GM18517 (cell line): ENCODE measurements around the gene PARP15.

ENCODE experiments used
- ATAC-seq: cut with Tn5 transposase; IDR thresholded peaks from one replicate; pipeline ENCODE4 v1.9.1; 2021; ENCODE audit warnings: mild to moderate bottlenecking, moderate library complexity; ENCODE audit not compliant: unreplicated experiment

PARP15 gene

DNA sequence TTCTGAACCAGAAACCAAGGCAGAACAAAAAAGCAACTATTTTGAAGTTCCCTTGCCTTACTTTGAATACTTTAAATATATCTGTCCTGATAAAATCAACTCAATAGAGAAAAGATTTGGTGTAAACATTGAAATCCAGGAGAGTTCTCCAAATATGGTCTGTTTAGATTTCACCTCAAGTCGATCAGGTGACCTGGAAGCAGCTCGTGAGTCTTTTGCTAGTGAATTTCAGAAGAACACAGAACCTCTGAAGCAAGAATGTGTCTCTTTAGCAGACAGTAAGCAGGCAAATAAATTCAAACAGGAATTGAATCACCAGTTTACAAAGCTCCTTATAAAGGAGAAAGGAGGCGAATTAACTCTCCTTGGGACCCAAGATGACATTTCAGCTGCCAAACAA lies 8.7 kb upstream of the PARP15 start:
- no peak for ATAC-seq

DNA sequence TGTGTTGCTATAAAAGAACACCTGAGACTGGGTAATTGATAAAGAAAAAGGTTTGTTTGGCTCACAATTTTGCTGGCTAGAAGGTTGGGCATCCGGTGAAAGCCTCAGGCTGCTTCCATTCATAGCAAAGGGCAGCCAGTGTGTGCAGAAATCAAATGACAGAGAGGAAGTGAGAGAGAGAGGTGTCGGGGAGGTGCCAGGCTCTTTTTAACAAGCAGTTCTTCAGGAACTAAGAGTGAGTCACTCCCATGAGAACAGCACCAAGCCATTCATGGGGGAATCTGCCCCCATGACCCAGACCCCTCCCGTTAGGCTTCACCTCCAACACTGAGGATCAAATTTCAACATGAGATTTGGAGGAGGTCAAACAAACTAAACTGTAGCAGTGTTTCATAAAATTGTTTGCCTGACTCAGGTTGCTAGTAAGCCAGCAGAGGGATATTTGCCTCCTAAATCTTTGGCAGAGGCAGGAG lies 4.5 kb upstream of the PARP15 start:
- ATAC-seq, result peak; percentile 26

DNA sequence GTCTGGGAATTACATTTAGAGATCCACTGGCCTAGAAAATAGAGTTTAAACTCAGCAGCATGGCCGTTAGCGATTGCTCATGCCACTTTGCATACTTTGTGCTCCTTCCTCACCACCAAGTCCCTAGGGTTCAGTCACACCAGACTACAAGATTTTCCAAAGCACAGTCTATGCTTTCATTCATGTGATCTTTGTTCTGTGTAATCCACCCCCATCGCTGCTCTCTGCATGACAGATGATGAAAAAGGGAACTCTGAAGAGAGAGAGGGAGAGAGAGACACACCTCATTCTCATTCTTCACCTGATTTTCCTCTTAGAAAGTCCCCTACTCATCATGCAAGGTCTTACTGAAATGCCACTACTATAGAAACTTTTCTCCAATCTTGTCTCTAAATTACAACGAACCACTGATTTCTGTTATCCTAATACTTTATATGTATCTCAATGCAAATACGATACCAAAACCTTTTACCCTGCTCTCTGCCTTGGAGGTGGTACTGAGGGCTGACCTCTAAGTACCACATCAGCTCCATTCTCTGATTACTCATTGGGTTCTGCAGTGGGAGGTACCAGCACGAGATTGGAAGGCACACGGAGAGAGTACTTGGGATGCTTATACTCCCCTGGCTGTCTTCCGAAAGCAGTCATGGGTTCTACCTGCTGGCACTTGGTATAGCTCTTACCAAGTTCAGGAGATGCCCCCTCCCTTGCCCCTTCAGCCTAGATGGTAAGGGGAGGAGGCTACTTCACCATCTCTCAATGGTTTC lies 1.1 kb upstream of the PARP15 start:
- ATAC-seq, result peak; percentile 83

DNA sequence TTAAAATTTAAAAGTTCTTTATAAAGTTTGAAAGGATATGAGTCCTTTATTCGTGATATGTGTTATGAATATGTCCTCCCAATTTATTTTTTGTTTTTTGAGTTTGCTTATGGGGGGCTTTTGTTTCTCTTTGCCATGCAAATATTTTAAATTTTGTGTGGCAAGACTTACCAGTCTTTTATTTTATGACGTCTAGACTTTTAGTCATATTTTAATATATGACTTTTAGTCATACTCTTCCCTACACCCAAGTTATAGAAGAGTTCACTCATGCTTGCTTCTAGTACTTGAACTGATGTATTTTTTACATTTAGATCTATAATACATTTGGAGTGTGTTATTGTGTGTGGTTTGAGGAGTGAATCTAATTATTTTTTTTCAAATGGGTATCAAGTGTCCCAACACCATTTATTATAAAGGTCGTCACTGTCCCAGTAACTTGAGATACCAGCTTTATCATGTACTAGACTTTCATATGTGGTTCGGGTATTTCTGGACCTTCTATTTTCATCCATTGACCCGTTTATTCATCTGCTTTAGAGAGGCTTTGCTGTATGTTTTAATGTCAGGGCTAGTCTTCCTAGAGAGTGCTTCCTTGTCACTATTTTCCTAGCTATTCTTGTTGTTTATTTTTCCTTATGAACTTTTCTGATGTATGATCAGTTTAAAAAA lies 755 bp downstream of the PARP15 start:
- ATAC-seq, result no peak

DNA sequence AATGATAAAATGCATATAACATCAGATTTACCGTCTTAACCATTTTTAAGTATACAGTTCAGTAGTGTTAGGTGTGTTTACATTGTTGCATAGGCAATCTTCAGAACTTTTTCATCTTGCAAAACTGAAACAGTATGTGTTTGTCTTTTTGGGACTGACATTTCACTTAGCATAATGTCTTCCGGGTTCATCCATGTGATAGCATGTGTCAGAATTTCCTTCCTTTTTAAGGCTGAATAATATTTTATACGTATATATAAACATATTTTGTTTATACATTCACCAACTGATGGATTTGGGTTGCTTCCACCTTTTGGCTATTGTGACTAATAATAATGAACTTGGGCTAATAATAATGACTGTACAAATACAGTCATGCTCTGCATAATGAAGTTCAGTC lies 3.0 kb downstream of the PARP15 start:
- no peak for ATAC-seq

DNA sequence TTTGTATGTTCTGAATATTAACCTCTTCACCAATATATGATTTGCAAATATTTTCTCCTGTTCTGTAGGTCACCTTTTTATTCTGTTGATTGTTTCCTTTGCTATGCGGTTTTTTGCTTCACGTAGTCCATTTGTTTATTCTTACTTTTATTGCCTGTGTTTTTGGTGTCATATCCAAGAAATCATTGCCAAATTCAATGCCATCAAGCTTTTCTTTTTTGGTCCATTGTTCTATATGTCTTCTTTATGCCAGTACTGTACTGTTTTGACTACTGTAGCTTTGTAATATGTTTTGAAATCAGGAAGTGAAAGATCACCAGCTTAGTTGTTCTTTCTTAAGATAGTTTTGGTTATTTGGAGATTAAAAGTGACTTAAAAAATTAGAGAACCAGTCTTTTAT lies 4.2 kb downstream of the PARP15 start:
- no peak for ATAC-seq

DNA sequence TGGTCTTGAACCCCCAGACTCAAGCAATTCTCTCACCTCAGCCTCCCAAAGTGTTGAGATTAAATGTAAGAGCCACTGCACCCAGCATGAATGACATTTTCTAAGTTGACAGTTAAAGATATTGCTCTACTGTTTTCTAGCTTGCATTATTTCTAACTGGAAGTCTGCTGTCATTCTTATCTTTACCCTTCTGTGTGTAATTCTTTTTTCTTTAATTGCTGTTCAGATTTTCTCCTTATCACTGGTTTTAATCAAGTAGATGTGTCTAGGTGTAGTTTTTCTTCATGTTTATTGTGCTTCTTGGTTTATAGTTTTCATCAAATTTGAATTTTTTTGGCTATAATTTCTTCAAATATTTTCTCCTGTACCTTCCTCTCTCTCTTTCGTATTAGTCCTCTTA lies 4.9 kb downstream of the PARP15 start:
- no peak for ATAC-seq

DNA sequence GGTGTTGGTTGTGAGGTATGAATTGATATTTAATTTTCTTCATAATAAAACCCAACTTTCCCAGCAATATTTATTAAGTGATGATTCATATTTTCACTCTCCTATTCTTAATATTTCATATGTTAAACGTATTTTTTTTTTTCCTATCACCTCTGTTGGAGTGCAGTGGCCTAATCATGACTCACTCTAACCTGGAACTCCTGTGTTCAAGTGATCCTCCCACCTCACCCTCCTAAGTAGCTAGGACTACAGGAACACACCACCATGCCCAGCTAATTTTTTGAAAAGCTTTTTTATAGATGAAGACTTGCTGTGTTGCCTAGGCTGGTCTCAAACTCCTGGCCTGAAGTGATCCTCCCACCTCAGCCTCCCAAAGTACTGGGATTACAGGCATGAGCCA lies 8.6 kb downstream of the PARP15 start:
- no peak for ATAC-seq

DNA sequence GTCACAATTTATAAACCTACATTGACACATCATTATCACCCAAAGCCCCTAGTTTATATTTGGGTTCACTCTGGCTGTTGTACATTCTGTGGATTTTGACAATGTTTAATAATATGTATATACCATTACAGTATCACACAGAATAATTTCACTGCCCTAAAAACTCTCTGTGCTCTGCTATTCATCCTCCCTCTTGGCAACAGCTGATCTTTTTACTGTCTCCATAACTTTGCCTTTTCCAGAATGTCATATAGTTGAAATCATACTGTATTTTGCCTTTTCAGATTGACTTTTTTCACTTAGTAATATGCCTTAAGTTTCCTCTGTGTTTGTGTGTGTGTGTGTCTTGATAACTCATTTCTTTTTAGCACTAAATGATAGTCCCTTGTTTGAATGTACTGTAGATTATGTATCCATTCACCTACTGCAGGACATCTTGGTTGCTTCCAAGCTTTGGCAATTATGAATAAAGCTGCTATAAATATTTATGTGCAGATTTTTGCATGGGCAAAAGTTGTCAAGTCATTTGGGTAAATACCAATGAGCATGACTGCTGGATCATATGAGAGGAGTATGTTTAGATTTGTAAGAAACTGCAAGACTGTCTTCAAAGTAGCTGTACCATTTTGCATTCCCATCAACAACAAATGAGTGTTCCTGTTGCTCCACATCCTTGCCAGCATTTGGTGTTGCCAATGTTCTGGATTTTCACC lies 9.5 kb downstream of the PARP15 start:
- ATAC-seq, result no peak

DNA sequence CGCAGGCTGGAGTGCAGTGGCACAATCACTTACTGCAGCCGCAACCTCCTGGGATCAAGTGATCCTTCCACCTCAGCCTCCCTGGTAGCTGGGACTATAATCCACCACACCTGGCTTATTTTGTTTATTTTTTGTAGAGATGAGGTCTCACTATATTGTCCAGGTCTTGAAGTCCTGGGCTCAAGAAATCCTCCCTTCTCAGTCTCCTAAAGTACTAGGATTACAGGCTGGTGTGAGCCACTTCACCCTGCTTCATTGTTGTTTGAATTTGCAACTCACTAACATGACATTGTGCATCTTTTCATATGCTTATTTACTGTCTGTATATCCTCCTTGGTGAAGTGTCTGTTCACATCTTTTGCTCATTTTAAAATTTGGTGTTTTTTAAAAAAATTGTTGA lies 10.1 kb downstream of the PARP15 start:
- no peak for ATAC-seq

DNA sequence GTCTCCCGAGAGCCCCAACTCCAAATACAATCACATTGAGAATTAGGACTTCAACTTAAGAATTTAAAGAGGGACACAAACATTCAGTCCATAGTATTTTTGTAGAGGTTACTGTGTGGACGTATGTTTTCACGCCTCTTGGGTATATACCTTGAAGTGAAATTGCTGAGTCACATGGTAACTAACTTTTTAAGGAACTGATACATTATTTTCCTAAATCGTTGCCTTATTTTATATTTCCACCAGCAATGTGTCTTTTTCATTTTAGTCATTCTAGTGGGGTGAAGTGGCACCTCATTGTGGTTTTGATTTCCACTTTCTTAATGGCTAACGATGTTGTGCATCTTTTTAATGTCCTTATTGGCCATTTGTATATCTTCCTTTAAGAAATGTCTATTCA lies 11.8 kb downstream of the PARP15 start:
- ATAC-seq, result peak; percentile 66

DNA sequence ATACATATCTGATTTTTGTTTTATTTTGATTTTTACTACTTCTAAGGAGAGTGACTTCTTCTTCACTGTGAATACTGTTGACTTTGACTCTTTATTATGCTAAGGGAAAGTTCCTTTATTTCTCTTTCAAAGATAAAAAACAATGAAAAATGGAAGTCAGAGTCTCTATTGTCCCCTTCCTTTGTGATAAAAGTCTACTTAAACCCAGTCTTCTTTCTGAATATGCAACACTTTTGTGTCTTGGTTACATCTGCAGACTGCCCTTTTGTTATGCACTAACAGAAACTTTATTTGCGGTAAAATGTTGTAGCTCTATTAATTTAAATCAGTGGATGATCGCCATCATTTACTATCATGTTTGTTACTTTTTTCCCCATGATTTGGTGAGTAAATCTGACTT lies 13.2 kb downstream of the PARP15 start:
- no peak for ATAC-seq

DNA sequence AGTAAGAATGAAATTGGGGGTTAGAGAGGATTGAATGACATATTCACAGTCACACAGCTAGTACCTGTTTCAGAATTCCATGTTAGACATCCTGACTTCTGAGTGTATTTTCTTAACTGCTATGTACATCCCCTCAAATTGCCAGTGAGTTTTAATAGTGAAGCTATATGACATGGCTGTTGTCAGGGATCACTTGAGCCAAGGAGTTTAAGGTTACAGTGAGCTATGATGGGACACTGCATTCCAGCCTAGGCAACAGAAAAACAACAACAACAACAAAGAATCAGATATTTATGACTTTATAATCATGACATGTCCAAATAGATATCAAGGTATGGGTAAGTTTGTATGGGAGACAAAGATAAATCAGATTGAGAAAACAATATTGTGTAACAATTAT lies 16.6 kb downstream of the PARP15 start:
- no peak for ATAC-seq

DNA sequence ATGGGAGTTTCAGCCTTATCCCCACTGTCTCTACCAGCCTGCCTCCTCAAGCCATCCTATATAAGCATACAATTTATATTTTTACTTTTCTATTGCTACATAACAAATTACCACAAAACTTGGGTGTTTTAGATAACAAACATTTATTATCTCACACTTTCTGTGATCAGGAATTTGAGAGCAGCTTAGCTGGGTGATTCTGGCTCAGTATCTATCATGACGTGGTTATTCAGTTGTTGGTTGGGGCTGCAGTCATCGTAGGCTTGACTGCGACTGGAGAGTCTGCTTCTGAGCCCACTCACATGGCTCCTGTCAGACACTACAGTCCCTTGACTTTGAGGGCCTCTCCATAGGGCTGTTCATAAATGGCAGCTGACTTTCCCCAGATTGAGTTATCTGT lies 20.7 kb downstream of the PARP15 start:
- no peak for ATAC-seq

DNA sequence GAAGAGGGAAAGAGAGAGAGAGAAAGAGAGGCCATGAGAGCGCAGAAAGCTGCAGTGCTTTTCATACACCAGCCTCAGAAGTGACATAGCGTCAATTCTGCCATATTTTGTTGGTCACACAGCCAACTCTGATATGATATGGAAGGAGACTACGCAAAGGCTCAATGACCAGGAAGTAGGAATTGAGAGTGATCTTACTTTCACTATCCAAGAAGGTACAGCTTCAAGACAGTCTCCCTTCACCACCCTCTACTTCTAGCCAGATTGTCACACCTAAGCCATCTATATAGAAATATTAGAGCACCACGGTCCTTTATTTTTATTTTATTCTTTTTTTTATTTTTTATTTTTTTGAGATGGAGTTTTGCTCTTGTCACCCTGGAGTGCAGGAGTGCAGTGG lies 21.1 kb downstream of the PARP15 start:
- no peak for ATAC-seq

DNA sequence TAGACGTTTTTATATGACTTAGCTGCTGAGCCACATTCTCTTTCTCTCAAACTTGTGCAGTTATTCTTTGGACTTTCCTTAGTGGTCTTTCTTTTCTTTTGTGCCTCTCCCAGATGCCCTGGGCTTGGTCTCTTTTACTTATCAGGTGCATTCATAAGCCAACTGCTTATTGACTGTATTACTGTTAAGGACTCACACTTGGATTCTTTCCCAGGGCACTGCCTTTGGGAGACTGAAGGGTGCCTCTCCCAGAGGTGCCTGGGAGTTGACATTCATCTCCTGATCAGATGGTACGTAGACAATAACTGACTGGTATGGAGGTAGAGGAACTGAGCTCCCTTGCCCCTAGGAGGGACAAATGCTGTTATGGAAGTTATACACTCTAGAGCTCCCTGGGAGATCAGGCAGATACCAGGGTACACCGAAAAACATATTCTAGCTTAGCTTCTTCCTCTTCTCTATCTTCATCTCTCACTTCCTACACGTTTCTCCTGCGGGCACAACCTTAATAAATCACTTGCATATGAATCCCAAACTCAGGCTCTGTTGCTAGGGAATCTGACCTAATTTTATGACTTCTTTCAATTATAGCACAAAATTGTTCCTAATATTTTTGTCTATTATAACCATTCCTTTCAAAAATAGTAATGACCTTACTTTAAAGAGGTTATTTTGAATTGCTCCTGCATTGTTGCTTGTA lies 24.7 kb downstream of the PARP15 start:
- no peak for ATAC-seq

DNA sequence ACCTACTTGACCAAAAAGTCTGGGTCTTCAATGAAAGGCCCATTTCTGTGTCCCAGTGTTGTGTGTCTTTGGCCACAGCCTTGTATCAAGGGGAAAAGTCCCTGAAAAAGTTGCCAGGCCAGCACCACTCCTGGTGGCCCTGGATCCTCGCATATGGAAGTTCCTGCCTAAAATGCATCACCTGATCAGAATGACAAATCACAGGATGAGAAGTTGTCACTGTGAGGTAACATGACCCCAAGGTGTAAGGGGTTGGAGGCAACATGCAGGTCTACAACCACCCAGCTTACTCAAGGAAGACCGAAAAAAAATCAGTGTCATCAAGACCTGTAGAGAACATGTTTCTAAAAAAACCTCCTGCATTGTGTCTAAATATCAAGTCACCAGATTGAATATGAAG lies 25.6 kb downstream of the PARP15 start:
- no peak for ATAC-seq

DNA sequence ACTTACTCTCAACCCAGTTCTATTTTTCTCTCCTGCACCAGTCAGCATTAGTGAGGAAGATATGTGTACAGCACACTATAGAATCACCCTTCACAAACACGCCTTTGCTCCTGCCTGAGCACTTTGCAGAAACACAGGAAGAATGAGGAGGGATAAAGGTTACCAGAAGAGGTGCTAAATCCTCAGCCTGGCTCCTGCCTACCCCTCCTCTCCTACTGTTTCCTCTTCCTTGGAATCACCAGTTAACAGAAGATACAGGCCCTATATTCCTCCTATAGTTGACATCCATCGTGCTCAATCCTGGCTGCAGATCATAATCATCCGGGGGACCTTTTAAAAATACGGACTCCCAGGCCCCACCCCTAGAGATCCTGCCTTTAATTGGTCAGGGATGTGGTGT lies 28.9 kb downstream of the PARP15 start:
- no peak for ATAC-seq

DNA sequence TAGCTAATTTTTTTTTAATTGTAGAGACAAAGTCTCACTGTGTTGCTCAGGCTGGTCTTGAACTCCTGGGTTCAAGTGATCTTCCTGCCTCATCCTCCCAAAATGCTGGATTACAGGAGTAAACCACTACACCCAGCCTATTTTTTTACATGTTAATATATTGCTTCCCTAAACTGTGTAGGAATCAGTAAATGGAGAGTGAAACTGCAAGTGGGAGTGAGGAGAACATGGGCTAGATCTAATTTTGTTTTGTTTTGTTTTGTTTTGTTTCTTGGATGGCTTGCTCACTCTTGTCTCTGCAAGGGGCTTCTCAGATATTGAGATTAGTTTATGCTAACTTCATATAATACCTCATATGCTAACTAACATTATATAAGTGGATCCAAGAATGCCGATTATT lies 31.5 kb downstream of the PARP15 start:
- no peak for ATAC-seq

DNA sequence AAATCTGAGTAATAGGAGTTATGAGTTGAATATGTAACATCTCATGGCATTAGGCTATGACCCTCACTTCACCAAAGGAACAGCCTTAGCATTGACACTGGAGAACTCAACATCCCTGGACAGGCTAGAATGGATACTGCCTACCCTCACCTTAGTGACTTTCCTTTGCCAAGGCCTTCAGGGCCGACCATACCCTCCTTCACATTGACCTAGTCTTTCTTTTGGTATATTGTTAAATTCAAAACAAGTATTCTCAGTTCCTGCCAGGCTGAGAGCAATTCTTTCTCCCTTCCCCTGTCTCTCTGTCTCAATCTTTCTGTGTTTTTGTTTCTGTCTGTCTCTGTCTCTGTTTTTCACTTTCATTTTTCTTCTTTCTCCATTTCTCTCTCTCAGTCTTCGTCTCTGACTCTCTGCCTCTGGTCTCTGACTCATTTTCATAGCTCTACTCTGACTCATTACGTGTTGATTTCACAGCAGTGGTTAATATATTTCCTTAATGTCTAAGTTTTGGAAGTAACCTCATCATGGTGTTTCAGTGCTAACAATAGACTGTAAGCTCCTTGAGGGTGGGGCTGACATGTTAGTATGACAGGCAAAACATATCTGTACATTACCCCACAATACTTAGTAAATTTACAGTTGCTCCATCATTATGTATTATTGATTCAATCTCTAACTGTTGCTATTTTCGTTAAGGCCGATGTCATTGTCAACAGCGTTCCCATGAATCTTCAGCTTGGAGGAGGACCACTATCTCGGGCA lies 32.5 kb downstream of the PARP15 start:
- peak; percentile 99 for ATAC-seq

DNA sequence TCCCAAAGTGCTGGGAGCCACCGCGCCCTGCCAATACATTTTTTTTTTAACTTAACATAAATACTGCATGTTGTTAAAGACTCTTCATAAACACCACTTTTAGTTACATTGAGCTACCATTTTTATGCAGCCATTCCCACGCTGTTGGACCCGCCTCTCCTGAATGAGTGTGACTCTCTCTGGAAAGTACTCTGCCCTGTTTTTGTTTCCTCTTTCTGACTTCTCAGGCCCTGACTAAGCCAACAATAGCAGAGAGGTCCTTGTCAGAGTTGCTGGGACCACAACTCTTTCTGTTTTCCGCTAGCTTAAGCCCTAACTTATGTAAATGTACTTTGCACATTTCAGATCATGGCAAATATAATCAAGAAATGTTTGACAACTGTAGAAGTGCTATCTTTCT lies 35.2 kb downstream of the PARP15 start:
- ATAC-seq, result no peak
